ENCODE measurements around the gene GOLGA1.

DNA sequence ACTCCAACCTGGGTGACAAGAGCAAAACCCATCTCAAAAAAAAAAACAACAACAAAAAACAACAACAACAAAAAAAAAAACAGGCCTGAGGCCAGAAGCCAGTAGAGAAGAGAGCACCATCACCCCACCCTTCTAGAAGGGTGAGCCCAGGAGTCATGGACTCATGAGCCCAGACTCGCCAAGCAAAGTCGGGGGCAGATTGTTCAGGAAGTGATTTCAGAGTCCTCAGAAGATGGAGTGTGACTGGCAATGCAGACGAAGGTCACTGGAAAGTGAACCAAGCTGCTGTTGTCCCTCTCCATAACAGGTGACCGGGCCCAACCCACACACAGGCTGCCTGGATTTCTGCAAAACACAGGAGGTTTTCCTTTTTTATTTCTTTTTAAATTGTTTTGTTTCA lies 96.6 kb downstream of the GOLGA1 start:
- TF ChIP-seq, protein P1, sequence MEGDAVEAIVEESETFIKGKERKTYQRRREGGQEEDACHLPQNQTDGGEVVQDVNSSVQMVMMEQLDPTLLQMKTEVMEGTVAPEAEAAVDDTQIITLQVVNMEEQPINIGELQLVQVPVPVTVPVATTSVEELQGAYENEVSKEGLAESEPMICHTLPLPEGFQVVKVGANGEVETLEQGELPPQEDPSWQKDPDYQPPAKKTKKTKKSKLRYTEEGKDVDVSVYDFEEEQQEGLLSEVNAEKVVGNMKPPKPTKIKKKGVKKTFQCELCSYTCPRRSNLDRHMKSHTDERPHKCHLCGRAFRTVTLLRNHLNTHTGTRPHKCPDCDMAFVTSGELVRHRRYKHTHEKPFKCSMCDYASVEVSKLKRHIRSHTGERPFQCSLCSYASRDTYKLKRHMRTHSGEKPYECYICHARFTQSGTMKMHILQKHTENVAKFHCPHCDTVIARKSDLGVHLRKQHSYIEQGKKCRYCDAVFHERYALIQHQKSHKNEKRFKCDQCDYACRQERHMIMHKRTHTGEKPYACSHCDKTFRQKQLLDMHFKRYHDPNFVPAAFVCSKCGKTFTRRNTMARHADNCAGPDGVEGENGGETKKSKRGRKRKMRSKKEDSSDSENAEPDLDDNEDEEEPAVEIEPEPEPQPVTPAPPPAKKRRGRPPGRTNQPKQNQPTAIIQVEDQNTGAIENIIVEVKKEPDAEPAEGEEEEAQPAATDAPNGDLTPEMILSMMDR (IDR thresholded peaks at IDR 0.05): no peak
- no peak for TF ChIP-seq ZFX (IDR thresholded peaks at IDR 0.05; ENCODE audit: borderline replicate concordance)

Data from 22Rv1 (cell line).